HEK293 (cell line): ENCODE results near the gene LGALS1.

Source experiments
- EGR2 ChIP-seq: fragments of 450-650 bp; formaldehyde crosslinking; IDR thresholded peaks from 2 replicates; pipeline ENCODE4 v1.5.1; 2016; ENCODE audit warnings: low read depth, missing biosample characterization, missing genetic modification characterization
- KLF10 ChIP-seq: fragments of 450-650 bp; IDR thresholded peaks from 2 replicates; pipeline ENCODE4 v1.5.1; 2018; ENCODE audit warnings: missing biosample characterization, mild to moderate bottlenecking, missing genetic modification characterization
- KLF8 ChIP-seq: fragments of 450-650 bp; formaldehyde crosslinking; IDR thresholded peaks from 2 replicates; pipeline ENCODE4 v1.5.1; 2016; ENCODE audit warnings: missing biosample characterization, missing genetic modification characterization
- SCRT2 ChIP-seq: fragments of 450-650 bp; formaldehyde crosslinking; IDR thresholded peaks from 2 replicates; pipeline ENCODE4 v1.5.1; 2016; ENCODE audit warnings: missing biosample characterization, missing genetic modification characterization
- SP7 ChIP-seq: fragments of 450-650 bp; formaldehyde crosslinking; IDR thresholded peaks from 2 replicates; pipeline ENCODE4 v1.5.1; 2016; ENCODE audit warnings: missing biosample characterization, missing genetic modification characterization
- WT1 ChIP-seq: fragments of 450-650 bp; formaldehyde crosslinking; IDR thresholded peaks from 2 replicates; pipeline ENCODE4 v1.5.1; 2016; ENCODE audit warnings: missing biosample characterization, missing genetic modification characterization
- YY2 ChIP-seq: fragments of 450-650 bp; formaldehyde crosslinking; IDR thresholded peaks from 2 replicates; pipeline ENCODE4 v1.5.1; 2016; ENCODE audit warnings: missing biosample characterization, missing genetic modification characterization
- ZFP3 ChIP-seq: fragments of 450-650 bp; formaldehyde crosslinking; IDR thresholded peaks from 2 replicates; pipeline ENCODE4 v1.5.1; 2016; ENCODE audit warnings: low read depth, missing biosample characterization, missing genetic modification characterization
- ZNF133 ChIP-seq: fragments of 450-650 bp; formaldehyde crosslinking; IDR thresholded peaks from 2 replicates; pipeline ENCODE4 v1.5.1; 2016; ENCODE audit warnings: missing biosample characterization, missing genetic modification characterization
- ZNF157 ChIP-seq: fragments of 450-650 bp; formaldehyde crosslinking; IDR thresholded peaks from 2 replicates; pipeline ENCODE4 v1.5.1; 2016; ENCODE audit warnings: missing biosample characterization, missing genetic modification characterization
- ZNF169 ChIP-seq: fragments of 450-650 bp; formaldehyde crosslinking; IDR thresholded peaks from 2 replicates; pipeline ENCODE4 v1.5.1; 2016; ENCODE audit warnings: missing biosample characterization, missing genetic modification characterization
- ZNF223 ChIP-seq: fragments of 450-650 bp; formaldehyde crosslinking; IDR thresholded peaks from 2 replicates; pipeline ENCODE4 v1.5.1; 2016; ENCODE audit warnings: missing biosample characterization, missing genetic modification characterization
- ZNF274 ChIP-seq, 2 experiments: fragments of 200-500 bp in 1 of 2; fragments of 450-650 bp in 1 of 2; sonication (Bioruptor generic) in 1 of 2; formaldehyde crosslinking in 1 of 2; IDR thresholded peaks; 2 replicates each; pipeline versions ENCODE4 v1.5.1 to v1.6.1; 2014 to 2016; ENCODE audit warnings: borderline replicate concordance in 1 of 2, inconsistent platforms in 1 of 2, low read length in 1 of 2, missing biosample characterization in 1 of 2, missing genetic modification characterization in 1 of 2
- ZNF311 ChIP-seq: fragments of 450-650 bp; formaldehyde crosslinking; IDR thresholded peaks from 2 replicates; pipeline ENCODE4 v1.5.1; 2017; ENCODE audit warnings: missing biosample characterization, missing genetic modification characterization, borderline replicate concordance
- ZNF366 ChIP-seq: fragments of 450-650 bp; formaldehyde crosslinking; conservative IDR thresholded peaks from 2 replicates; pipeline ENCODE4 v1.5.1; 2016; ENCODE audit warnings: missing biosample characterization, missing genetic modification characterization
- ZNF391 ChIP-seq: fragments of 450-650 bp; formaldehyde crosslinking; IDR thresholded peaks from 2 replicates; pipeline ENCODE4 v1.5.1; 2016; ENCODE audit warnings: low read depth, missing biosample characterization, missing genetic modification characterization, borderline replicate concordance
- ZNF521 ChIP-seq: fragments of 450-650 bp; formaldehyde crosslinking; IDR thresholded peaks from 2 replicates; pipeline ENCODE4 v1.5.1; 2017; ENCODE audit warnings: missing biosample characterization, mild to moderate bottlenecking, missing genetic modification characterization
- ZNF544 ChIP-seq: fragments of 450-650 bp; formaldehyde crosslinking; IDR thresholded peaks from 2 replicates; pipeline ENCODE4 v1.5.0; 2017; ENCODE audit warnings: missing biosample characterization, missing genetic modification characterization
- ZNF549 ChIP-seq: fragments of 450-650 bp; IDR thresholded peaks from 2 replicates; pipeline ENCODE4 v1.5.1; 2018; ENCODE audit warnings: missing biosample characterization, missing genetic modification characterization, mild to moderate bottlenecking, inconsistent platforms, moderate library complexity
- ZNF555 ChIP-seq: fragments of 450-650 bp; formaldehyde crosslinking; conservative IDR thresholded peaks from 2 replicates; pipeline ENCODE4 v1.5.1; 2017; ENCODE audit warnings: missing biosample characterization, mild to moderate bottlenecking, missing genetic modification characterization, inconsistent platforms
- ZNF558 ChIP-seq: fragments of 450-650 bp; formaldehyde crosslinking; IDR thresholded peaks from 2 replicates; pipeline ENCODE4 v1.5.1; 2016; ENCODE audit warnings: missing biosample characterization, missing genetic modification characterization
- ZNF571 ChIP-seq: fragments of 450-650 bp; formaldehyde crosslinking; IDR thresholded peaks from 2 replicates; pipeline ENCODE4 v1.5.0; 2017; ENCODE audit warnings: missing biosample characterization, missing genetic modification characterization
- ZNF621 ChIP-seq: fragments of 450-650 bp; formaldehyde crosslinking; IDR thresholded peaks from 2 replicates; pipeline ENCODE4 v1.5.1; 2017; ENCODE audit warnings: missing biosample characterization, missing genetic modification characterization
- ZNF626 ChIP-seq: fragments of 450-650 bp; sonication (Bioruptor Pico); formaldehyde crosslinking; IDR thresholded peaks from 2 replicates; pipeline ENCODE4 v1.5.1; 2018; ENCODE audit warnings: missing biosample characterization, missing genetic modification characterization, inconsistent platforms
- ZNF660 ChIP-seq: fragments of 450-650 bp; IDR thresholded peaks from 2 replicates; pipeline ENCODE4 v1.5.1; 2018; ENCODE audit warnings: missing biosample characterization, mild to moderate bottlenecking, missing genetic modification characterization
- ZNF76 ChIP-seq: fragments of 450-650 bp; formaldehyde crosslinking; IDR thresholded peaks from 2 replicates; pipeline ENCODE4; 2016; ENCODE audit warnings: low read depth, missing biosample characterization, missing genetic modification characterization, borderline replicate concordance
- ZNF776 ChIP-seq: fragments of 450-650 bp; formaldehyde crosslinking; IDR thresholded peaks from 2 replicates; pipeline ENCODE4 v1.5.0; 2017; ENCODE audit warnings: missing biosample characterization, missing genetic modification characterization, borderline replicate concordance
- TF ChIP-seq, protein P1 (sequence below): fragments of 450-650 bp; IDR thresholded peaks from 2 replicates; pipeline ENCODE4 v1.5.1; 2018; ENCODE audit warnings: missing biosample characterization, missing genetic modification characterization
- TF ChIP-seq, protein P2 (sequence below): fragments of 450-650 bp; formaldehyde crosslinking; IDR thresholded peaks from 2 replicates; pipeline ENCODE4 v1.5.1; 2016; ENCODE audit warnings: missing biosample characterization, missing genetic modification characterization, borderline replicate concordance
- TF ChIP-seq, protein P3 (sequence below): fragments of 450-650 bp; formaldehyde crosslinking; IDR thresholded peaks from 2 replicates; pipeline ENCODE4 v1.5.1; 2016; ENCODE audit warnings: missing biosample characterization, missing genetic modification characterization
- TF ChIP-seq, protein P4 (sequence below): fragments of 450-650 bp; formaldehyde crosslinking; IDR thresholded peaks from 2 replicates; pipeline ENCODE4 v1.5.0; 2017; ENCODE audit warnings: missing biosample characterization, missing genetic modification characterization, borderline replicate concordance

LGALS1 gene

DNA sequence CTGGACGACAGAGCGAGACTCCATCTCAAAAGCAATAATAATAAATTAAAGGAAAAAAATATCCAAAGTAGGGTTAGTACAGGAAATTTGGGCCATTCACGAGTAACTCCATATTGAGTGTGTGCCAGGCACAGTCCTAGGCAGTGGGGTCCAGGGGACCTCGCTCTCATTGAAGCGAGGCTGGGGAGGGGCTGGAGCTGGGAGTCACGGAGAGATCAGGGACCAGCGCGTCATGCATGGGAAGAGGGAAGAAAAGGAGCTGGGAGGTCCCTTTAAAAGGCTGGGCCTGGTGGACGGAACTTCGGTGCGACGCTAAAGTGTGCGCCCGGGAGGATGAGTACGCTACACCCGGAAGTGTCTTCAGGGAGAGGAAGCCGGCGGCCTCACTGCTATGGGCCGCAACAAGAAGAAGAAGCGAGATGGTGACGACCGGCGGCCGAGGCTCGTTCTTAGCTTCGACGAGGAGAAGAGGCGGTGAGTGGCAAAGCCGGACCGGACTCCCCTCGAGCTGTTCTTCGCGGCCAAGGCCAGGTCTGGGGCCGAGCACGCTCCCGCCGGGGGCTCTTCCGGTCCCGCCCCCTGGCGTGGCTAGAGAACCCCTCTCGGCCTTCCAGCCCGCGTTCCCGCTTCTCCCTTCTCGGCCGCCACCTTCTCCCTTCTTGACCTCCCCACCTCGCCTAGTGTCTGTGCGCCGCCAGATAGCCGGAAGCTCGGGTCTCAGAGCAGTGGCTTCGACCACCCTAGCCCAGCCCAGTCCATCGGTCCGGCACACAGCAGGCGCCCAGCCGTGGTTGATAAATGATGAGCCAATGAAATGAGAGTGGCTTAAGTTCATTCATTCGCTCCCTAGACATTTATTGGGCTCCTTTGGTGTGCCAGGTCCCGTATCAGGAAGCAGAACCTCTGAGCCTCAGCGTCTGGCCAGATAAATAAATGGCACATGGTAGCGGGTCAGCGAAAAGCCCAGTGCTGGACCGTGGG is 10.9 kb downstream of the LGALS1 start, which contains the start of gene NOL12 (continued):
- TF ChIP-seq, protein P1, sequence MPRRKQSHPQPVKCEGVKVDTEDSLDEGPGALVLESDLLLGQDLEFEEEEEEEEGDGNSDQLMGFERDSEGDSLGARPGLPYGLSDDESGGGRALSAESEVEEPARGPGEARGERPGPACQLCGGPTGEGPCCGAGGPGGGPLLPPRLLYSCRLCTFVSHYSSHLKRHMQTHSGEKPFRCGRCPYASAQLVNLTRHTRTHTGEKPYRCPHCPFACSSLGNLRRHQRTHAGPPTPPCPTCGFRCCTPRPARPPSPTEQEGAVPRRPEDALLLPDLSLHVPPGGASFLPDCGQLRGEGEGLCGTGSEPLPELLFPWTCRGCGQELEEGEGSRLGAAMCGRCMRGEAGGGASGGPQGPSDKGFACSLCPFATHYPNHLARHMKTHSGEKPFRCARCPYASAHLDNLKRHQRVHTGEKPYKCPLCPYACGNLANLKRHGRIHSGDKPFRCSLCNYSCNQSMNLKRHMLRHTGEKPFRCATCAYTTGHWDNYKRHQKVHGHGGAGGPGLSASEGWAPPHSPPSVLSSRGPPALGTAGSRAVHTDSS (tag by site-specific recombination) = peak; percentile 58; the same call in 1 of the 2 replicates
- no peak for TF ChIP-seq ZNF621 (tag by site-specific recombination)
- TF ChIP-seq ZNF558 = peak; percentile 68
- TF ChIP-seq SP7 (tag by site-specific recombination) = peak; percentile 96
- no peak; the same call in 1 of the 2 replicates for TF ChIP-seq ZNF169 (tag by site-specific recombination)
- peak; percentile 90 for TF ChIP-seq YY2 (tag by site-specific recombination)
- no peak for TF ChIP-seq SCRT2
- TF ChIP-seq ZNF133 (tag by site-specific recombination) = no peak
- peak; percentile 88; the same call in 1 of the 2 replicates for TF ChIP-seq ZNF76 (tag by site-specific recombination)
- no peak for TF ChIP-seq ZNF571
- peak; percentile 90 for TF ChIP-seq KLF10
- TF ChIP-seq ZNF311 (tag by site-specific recombination) = no peak
- TF ChIP-seq, protein P2, sequence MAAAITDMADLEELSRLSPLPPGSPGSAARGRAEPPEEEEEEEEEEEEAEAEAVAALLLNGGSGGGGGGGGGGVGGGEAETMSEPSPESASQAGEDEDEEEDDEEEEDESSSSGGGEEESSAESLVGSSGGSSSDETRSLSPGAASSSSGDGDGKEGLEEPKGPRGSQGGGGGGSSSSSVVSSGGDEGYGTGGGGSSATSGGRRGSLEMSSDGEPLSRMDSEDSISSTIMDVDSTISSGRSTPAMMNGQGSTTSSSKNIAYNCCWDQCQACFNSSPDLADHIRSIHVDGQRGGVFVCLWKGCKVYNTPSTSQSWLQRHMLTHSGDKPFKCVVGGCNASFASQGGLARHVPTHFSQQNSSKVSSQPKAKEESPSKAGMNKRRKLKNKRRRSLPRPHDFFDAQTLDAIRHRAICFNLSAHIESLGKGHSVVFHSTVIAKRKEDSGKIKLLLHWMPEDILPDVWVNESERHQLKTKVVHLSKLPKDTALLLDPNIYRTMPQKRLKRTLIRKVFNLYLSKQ (tag by site-specific recombination) = peak; percentile 45; the same call in 1 of the 2 replicates
- no peak for TF ChIP-seq ZNF549
- no peak for TF ChIP-seq ZNF544 (tag by site-specific recombination)
- no peak for TF ChIP-seq ZFP3 (tag by site-specific recombination)
- peak; percentile 98 for TF ChIP-seq KLF8 (tag by site-specific recombination)
- no peak for TF ChIP-seq EGR2 (tag by site-specific recombination)
- no peak for TF ChIP-seq ZNF274 (IDR thresholded peaks at IDR 0.05; ENCODE audit: low read length)
- no peak for TF ChIP-seq ZNF274 (tag by site-specific recombination; IDR thresholded peaks at IDR 0.05; ENCODE audit: borderline replicate concordance)
- TF ChIP-seq WT1 = peak; percentile 69
- no peak for TF ChIP-seq ZNF157 (tag by site-specific recombination)
- TF ChIP-seq ZNF521 = no peak
- TF ChIP-seq ZNF391 (tag by site-specific recombination) = peak; percentile 98
- TF ChIP-seq ZNF555 (tag by site-specific recombination) = no peak
- 0 out of 2 replicates have a peak, but pooled peaks have one; percentile 11 for TF ChIP-seq ZNF223 (tag by site-specific recombination)
- TF ChIP-seq ZNF626 (tag by site-specific recombination) = no peak
- no peak for TF ChIP-seq ZNF776 (tag by site-specific recombination)
- TF ChIP-seq, protein P3, sequence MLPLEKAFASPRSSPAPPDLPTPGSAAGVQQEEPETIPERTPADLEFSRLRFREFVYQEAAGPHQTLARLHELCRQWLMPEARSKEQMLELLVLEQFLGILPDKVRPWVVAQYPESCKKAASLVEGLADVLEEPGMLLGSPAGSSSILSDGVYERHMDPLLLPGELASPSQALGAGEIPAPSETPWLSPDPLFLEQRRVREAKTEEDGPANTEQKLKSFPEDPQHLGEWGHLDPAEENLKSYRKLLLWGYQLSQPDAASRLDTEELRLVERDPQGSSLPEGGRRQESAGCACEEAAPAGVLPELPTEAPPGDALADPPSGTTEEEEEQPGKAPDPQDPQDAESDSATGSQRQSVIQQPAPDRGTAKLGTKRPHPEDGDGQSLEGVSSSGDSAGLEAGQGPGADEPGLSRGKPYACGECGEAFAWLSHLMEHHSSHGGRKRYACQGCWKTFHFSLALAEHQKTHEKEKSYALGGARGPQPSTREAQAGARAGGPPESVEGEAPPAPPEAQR (tag by site-specific recombination) = peak; percentile 72; the same call in 1 of the 2 replicates
- peak; percentile 51; the same call in 1 of the 2 replicates for TF ChIP-seq ZNF366 (tag by site-specific recombination)
- TF ChIP-seq, protein P4, sequence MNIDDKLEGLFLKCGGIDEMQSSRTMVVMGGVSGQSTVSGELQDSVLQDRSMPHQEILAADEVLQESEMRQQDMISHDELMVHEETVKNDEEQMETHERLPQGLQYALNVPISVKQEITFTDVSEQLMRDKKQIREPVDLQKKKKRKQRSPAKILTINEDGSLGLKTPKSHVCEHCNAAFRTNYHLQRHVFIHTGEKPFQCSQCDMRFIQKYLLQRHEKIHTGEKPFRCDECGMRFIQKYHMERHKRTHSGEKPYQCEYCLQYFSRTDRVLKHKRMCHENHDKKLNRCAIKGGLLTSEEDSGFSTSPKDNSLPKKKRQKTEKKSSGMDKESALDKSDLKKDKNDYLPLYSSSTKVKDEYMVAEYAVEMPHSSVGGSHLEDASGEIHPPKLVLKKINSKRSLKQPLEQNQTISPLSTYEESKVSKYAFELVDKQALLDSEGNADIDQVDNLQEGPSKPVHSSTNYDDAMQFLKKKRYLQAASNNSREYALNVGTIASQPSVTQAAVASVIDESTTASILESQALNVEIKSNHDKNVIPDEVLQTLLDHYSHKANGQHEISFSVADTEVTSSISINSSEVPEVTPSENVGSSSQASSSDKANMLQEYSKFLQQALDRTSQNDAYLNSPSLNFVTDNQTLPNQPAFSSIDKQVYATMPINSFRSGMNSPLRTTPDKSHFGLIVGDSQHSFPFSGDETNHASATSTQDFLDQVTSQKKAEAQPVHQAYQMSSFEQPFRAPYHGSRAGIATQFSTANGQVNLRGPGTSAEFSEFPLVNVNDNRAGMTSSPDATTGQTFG (tag by site-specific recombination) = peak; percentile 87
- peak; percentile 93 for TF ChIP-seq ZNF660 (tag by site-specific recombination)
